CD4-positive, CD25-positive, alpha-beta regulatory T cell (primary cell): ENCODE data around the gene ESAM. TPM values are rescaled to one million over a fixed set of nuclear protein-coding genes. Genes with fewer than 3 reads are reported as not detected.

Source experiments
- ATAC-seq, 2 donors: fragments of 150-1000 bp; cut with Tn5 transposase; one replicate each; pipeline ENCODE4 v1.10.0; 2021; ENCODE audit warnings: low read depth in 2 of 2, moderate number of reproducible peaks in 2 of 2, moderate library complexity in 1 of 2
- DNase-seq, 3 donors: peaks; one replicate each; pipeline versions ENCODE4 v3.0.0 to v3.0.0-alpha.2; 2012 to 2022; ENCODE audit warnings: mixed read lengths in 1 of 3
- H3K27ac ChIP-seq: one replicate; pipeline ENCODE4 v1.7.0; 2013; ENCODE audit warnings: mild to moderate bottlenecking, low read length; ENCODE audit not compliant: insufficient read depth, poor library complexity, severe bottlenecking
- H3K27me3 ChIP-seq: one replicate; pipeline ENCODE4 v1.7.0; 2013; ENCODE audit warnings: low read length; ENCODE audit not compliant: control insufficient read depth, insufficient read depth
- H3K36me3 ChIP-seq: one replicate; pipeline ENCODE4 v1.7.0; 2013; ENCODE audit warnings: mild to moderate bottlenecking, low read length, moderate library complexity; ENCODE audit not compliant: control insufficient read depth, insufficient read depth
- H3K4me1 ChIP-seq: 2 replicates; pipeline ENCODE4 v1.7.0; 2013; ENCODE audit warnings: mild to moderate bottlenecking, low read length; ENCODE audit not compliant: insufficient read depth, control insufficient read depth, poor library complexity, severe bottlenecking
- H3K4me3 ChIP-seq: one replicate; pipeline ENCODE4 v1.7.0; 2013; ENCODE audit warnings: low read depth, mild to moderate bottlenecking, low read length, moderate library complexity
- H3K9me3 ChIP-seq, 2 experiments: 1 replicate in 1 of 2; 2 replicates in 1 of 2; pipeline ENCODE4 v1.7.0; 2013; ENCODE audit warnings: low read length in 2 of 2, mild to moderate bottlenecking in 1 of 2, moderate library complexity in 1 of 2; ENCODE audit not compliant: control insufficient read depth in 2 of 2
- H3K27ac Mint-ChIP-seq, 3 donors: one replicate each; pipeline ENCODE4 v1.8.0; 2020 to 2022; ENCODE audit warnings: mild to moderate bottlenecking in 3 of 3, mixed read lengths in 3 of 3, moderate library complexity in 2 of 3
- H3K27me3 Mint-ChIP-seq: one replicate; pipeline ENCODE4 v1.8.0; 2022; ENCODE audit warnings: mild to moderate bottlenecking, mixed read lengths
- H3K36me3 Mint-ChIP-seq: one replicate; pipeline ENCODE4 v1.8.0; 2020; ENCODE audit warnings: mixed read lengths
- H3K4me1 Mint-ChIP-seq, 4 donors: one replicate each; pipeline ENCODE4 v1.8.0; 2020 to 2022; ENCODE audit warnings: mixed read lengths in 4 of 4, mild to moderate bottlenecking in 1 of 4
- H3K4me3 Mint-ChIP-seq, 4 donors: one replicate each; pipeline ENCODE4 v1.8.0; 2020 to 2022; ENCODE audit warnings: mild to moderate bottlenecking in 4 of 4, mixed read lengths in 4 of 4, moderate library complexity in 3 of 4
- H3K9me3 Mint-ChIP-seq, 7 donors: one replicate each; pipeline ENCODE4 v1.8.0; 2020 to 2022; ENCODE audit warnings: mixed read lengths in 7 of 7, mild to moderate bottlenecking in 3 of 7, moderate library complexity in 2 of 7
- polyA plus RNA-seq, 4 donors: library from polyadenylated mRNA; unstranded; fragments of 300-500 nt; fragmentation: Illumina TruSeq; gene quantifications; one replicate each; pipeline ENCODE4 v1.2.3, GENCODE V29; 2021
- total RNA-seq: library from RNA; stranded (reverse); gene quantifications from one replicate; pipeline ENCODE4 v1.2.3, GENCODE V29; 2022

Gene ESAM
- total and polyA plus RNA-seq, 5 donors from 2014 or later = 0.55 to 3.1 (median 2.6) TPM; not detected in 1

DNA sequence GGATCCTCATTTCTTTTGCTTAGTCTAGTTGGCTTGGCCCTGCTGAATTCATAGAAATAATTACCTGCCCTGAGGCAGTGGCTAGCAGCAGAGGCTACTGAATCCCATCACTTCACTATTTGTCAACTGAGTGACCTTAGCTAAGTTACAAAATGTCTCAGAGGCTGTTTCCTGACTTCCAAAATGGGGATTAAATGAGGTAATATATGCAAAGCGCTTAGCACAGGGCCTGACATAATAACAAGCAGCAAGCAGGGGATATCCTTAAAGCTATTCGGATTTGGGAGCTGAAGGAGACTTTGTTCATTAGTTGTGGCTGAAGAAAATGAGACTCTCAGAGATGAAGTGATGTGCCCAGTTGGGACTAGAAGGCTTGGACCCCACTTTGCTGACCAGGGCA is 19.5 kb downstream of the ESAM start:
- Histone ChIP-seq H3K4me3 (no peak overlapping the region), H3K27me3 (peaks cover 7% of the 10 kb centered on the region), H3K4me1 (peaks cover 25% of the 10 kb centered on the region), H3K27ac (no peak overlapping the region), H3K36me3 (no peaks in the 10 kb centered on the region), H3K9me3 (no peaks in the 10 kb centered on the region)
- Mint-ChIP-seq H3K36me3 (no peaks in the 10 kb centered on the region), H3K9me3 (no peaks in the 10 kb centered on the region), H3K27ac (no peak overlapping the region), H3K4me3 (peak overlapping the region in 1 of 4 donors; percentile 4), H3K27me3 (peaks cover 29% of the 10 kb centered on the region), H3K4me1 (peaks cover 4 to 41% (median 12%) of the 10 kb centered on the region in 4 donors)
- DNase-seq (no peak), ATAC-seq (no peak)

- H3K27ac Mint-ChIP-seq = peak overlapping the region in 2 of 3 donors; percentile 54 to 71
- H3K27me3 ChIP-seq = peaks cover 7% of the 10 kb centered on the region
- H3K36me3 Mint-ChIP-seq = no peaks in the 10 kb centered on the region
- H3K4me3 ChIP-seq = peak overlapping the region; percentile 51
- no peaks in the 10 kb centered on the region for H3K36me3 ChIP-seq
- no peaks in the 10 kb centered on the region for H3K9me3 ChIP-seq
- peaks cover 31% of the 10 kb centered on the region for H3K27me3 Mint-ChIP-seq
- H3K4me1 Mint-ChIP-seq = peaks cover 4 to 31% (median 9%) of the 10 kb centered on the region in 4 donors
- no peaks in the 10 kb centered on the region for H3K9me3 Mint-ChIP-seq
- peak overlapping the region; percentile 80 to 90 (median 86) for H3K4me3 Mint-ChIP-seq
- H3K4me1 ChIP-seq = peaks cover 18% of the 10 kb centered on the region
- ATAC-seq = peak; percentile 51 to 58
- no peak overlapping the region for H3K27ac ChIP-seq
- peak; percentile 40 to 64 (median 50) for DNase-seq
Observed at GRCh38 chr11:124740277-124740882, 21.7 kb downstream of the ESAM start.

DNA sequence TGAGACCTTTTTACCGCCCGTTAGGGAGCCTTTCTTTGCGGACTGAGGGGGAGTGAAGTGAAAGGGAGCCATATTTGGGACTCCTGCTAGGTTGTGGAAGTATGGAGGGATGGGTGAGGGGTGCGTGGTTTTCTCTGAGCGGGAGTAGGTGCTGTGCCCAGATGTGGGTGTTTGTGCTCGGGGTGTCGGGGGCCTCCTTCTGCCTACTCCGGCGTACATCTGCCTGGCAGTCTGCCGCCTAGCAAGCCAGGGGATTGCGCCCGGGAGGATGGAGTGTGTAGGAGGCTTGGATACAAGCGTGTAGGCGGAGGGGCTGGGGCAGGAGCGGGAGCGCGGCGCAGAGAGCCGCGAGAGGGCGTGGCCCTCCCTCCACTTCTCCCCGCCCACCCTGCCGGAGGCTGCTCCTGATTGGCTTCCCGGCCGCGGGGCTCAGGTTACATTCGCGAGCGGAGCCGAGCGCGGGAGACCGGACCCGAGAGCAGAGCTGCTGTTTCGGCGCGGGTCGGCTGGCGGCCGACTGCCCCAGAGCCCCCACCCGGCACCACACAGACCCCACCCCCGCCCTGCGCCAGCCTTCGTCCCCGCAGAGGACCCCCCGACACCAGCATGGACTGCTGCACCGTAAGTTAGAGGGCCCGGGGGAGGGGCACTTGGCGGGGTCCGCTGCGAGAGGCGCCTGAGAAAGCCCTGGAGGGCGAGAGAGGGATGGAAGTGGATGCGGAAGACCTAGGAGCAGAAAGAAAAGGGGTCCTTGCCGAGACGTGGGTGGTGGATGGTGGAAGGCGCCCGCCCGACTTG is 22.4 kb downstream of the ESAM start, which contains the start of gene NRGN:
Gene NRGN (plus strand): TSS at position 464 of the 798 bp plus-strand sequence. CDS start 143 bp downstream, at position 607.
- Mint-ChIP-seq H3K9me3 (no peaks in the 10 kb centered on the region), H3K27me3 (peaks cover 33% of the 10 kb centered on the region), H3K4me3 (peak within 1 kb of the TSS; percentile 80 to 90 (median 87)), H3K36me3 (no peaks in the 10 kb centered on the region), H3K27ac (peak within 1 kb of the TSS in 2 of 3 donors; percentile 54 to 71), H3K4me1 (peaks cover 4 to 27% (median 9%) of the 10 kb centered on the region in 4 donors)
- DNase-seq (peak; percentile 74 to 81 (median 77)), ATAC-seq (peak; percentile 90 to 92)
- Histone ChIP-seq H3K36me3 (no peaks in the 10 kb centered on the region), H3K4me3 (peak within 1 kb of the TSS; percentile 51), H3K27me3 (peaks cover 7% of the 10 kb centered on the region), H3K4me1 (peaks cover 18% of the 10 kb centered on the region), H3K27ac (no peak within 1 kb of the TSS), H3K9me3 (no peaks in the 10 kb centered on the region)

DNA sequence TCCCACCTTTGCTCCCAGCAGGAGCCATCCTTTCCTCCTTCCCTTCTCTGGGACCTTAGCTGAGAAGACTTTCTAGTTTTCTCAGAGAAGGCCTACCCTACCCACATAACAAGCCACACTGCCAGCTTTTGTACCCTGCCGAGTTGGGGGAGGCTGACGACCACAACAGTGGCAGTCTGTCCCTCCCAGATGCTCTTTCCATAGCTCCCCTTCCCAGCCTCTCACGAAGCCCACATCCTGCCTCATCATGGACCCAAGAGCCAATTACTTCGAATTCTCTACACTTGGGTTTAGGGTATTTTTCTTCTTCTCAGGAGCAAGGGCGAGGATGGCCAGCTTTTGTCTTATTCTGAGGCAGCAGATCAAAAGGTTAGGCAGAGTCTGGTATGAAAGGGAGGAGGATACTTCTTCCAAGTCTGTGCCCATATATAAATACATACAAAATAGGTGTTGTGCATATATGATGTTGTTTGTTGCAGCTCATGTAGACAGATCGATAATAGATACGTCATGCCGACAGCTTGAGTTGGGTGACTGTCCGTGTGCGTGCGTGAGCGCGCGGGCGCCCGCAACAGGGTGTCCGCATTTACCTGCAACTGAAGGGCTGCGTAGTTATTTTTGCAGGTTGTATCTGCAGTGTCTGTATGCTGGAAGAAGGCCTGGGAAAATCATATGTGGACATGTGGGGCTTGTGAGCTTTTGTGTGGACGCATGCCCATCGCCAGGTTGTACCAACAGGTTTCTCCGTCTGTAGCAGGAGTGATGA is 23.2 kb downstream of the ESAM start:
- H3K27me3 ChIP-seq = peaks cover 7% of the 10 kb centered on the region
- peaks cover 4 to 24% (median 9%) of the 10 kb centered on the region in 4 donors for H3K4me1 Mint-ChIP-seq
- no peaks in the 10 kb centered on the region for H3K9me3 ChIP-seq
- H3K36me3 ChIP-seq = no peaks in the 10 kb centered on the region
- H3K27ac ChIP-seq = no peak overlapping the region
- DNase-seq (no peak), ATAC-seq (no peak)
- H3K27ac Mint-ChIP-seq = peak overlapping the region in 1 of 3 donors; percentile 3
- peak overlapping the region; percentile 32 for H3K4me3 ChIP-seq
- no peaks in the 10 kb centered on the region for H3K9me3 Mint-ChIP-seq
- H3K4me1 ChIP-seq = peaks cover 18% of the 10 kb centered on the region
- peaks cover 40% of the 10 kb centered on the region for H3K27me3 Mint-ChIP-seq
- peak overlapping the region; percentile 80 to 90 (median 87) for H3K4me3 Mint-ChIP-seq
- no peaks in the 10 kb centered on the region for H3K36me3 Mint-ChIP-seq

- Histone ChIP-seq H3K9me3 (no peaks in the 10 kb centered on the region), H3K27ac (no peak overlapping the region), H3K4me3 (no peak overlapping the region), H3K36me3 (no peaks in the 10 kb centered on the region), H3K4me1 (peaks cover 18% of the 10 kb centered on the region), H3K27me3 (peaks cover 7% of the 10 kb centered on the region)
- DNase-seq (no peak), ATAC-seq (no peak)
- Mint-ChIP-seq H3K27ac (no peak overlapping the region), H3K4me3 (peak overlapping the region in 1 of 4 donors; percentile 33), H3K36me3 (no peaks in the 10 kb centered on the region), H3K9me3 (no peaks in the 10 kb centered on the region), H3K4me1 (peaks cover 4 to 24% (median 9%) of the 10 kb centered on the region in 4 donors), H3K27me3 (peaks cover 40% of the 10 kb centered on the region)
Observed at GRCh38 chr11:124737638-124738305, 24.3 kb downstream of the ESAM start.

DNA sequence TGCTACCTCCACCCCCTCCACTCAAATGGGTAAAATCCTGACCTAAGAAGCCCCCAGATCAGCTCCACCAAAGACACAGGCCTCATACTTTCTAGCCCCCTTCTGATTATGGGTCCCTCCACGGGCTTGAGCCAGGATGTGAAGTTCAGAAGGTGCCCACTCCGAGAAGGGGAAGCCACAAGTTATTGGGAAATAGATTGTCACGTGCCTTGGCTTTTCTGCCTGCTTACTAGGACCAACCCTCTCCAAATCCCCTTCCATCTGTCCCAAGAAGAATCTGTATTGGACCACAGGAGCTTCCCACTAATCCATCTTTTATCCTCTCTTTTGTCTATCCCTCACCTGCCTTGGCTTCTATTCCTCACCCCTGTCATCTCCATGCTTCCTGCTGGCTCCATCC is 25.4 kb downstream of the ESAM start:
- no peaks in the 10 kb centered on the region for H3K9me3 ChIP-seq
- H3K27me3 Mint-ChIP-seq = peaks cover 40% of the 10 kb centered on the region
- no peaks in the 10 kb centered on the region for H3K36me3 ChIP-seq
- ATAC-seq (no peak), DNase-seq (no peak)
- H3K4me1 Mint-ChIP-seq = peaks cover 4 to 24% (median 9%) of the 10 kb centered on the region in 4 donors
- H3K27ac Mint-ChIP-seq = no peak overlapping the region
- H3K36me3 Mint-ChIP-seq = no peaks in the 10 kb centered on the region
- no peak overlapping the region for H3K27ac ChIP-seq
- H3K4me1 ChIP-seq = peaks cover 18% of the 10 kb centered on the region
- H3K27me3 ChIP-seq = peaks cover 7% of the 10 kb centered on the region
- H3K9me3 Mint-ChIP-seq = no peaks in the 10 kb centered on the region
- no peak overlapping the region for H3K4me3 ChIP-seq
- H3K4me3 Mint-ChIP-seq = peak overlapping the region in 1 of 4 donors; percentile 5

- no peak for DNase-seq
- no peaks in the 10 kb centered on the region for H3K4me1 ChIP-seq
- H3K27me3 ChIP-seq = peaks cover 2% of the 10 kb centered on the region
- H3K36me3 ChIP-seq = no peaks in the 10 kb centered on the region
- H3K9me3 Mint-ChIP-seq = no peaks in the 10 kb centered on the region
- no peak for ATAC-seq
- no peaks in the 10 kb centered on the region for H3K9me3 ChIP-seq
- no peak overlapping the region for H3K27ac Mint-ChIP-seq
- peaks cover 19% of the 10 kb centered on the region for H3K27me3 Mint-ChIP-seq
- H3K4me3 ChIP-seq = no peak overlapping the region
- H3K27ac ChIP-seq = no peak overlapping the region
- H3K4me1 Mint-ChIP-seq = peaks cover 0 to 3% (median 0%) of the 10 kb centered on the region in 4 donors
- no peak overlapping the region for H3K4me3 Mint-ChIP-seq
- H3K36me3 Mint-ChIP-seq = no peaks in the 10 kb centered on the region
Observed at GRCh38 chr11:124732230-124732629, 29.9 kb downstream of the ESAM start.
